ENCODE measurements around the gene EEF1AKMT2. TPM values are rescaled to one million over a fixed set of nuclear protein-coding genes. Genes with fewer than 3 reads are reported as not detected.

Gene EEF1AKMT2
- total RNA-seq, 1 donor from 2014 or later = 41.0 TPM

- Histone ChIP-seq H3K4me3 (peak overlapping the region; percentile 24), H3K9ac (no peak overlapping the region)
Observed at GRCh38 chr10:124739119-124739921, 52.4 kb downstream of the EEF1AKMT2 start.

GRCh38 chr10:124738441-124738840, 53.2 kb downstream of the EEF1AKMT2 start:
- Histone ChIP-seq H4K20me1 (ENCODE audit: low read depth) (peaks cover 91% of the 10 kb centered on the region), H3K79me2 (ENCODE audit: low read depth) (peaks cover 86% of the 10 kb centered on the region), H3K9ac (no peak overlapping the region), H3K9me3 (ENCODE audit: low read depth) (no peaks in the 10 kb centered on the region), H3K4me1 (peaks cover 40% of the 10 kb centered on the region), H3K4me3 (no peak overlapping the region), H2AFZ (replicated peaks) (no peak overlapping the region), H3K27ac (no peak overlapping the region), H3K27me3 (no peaks in the 10 kb centered on the region), H3K36me3 (no peaks in the 10 kb centered on the region), H3K4me2 (peak overlapping the region; percentile 67), H3F3A (ENCODE audit: low read depth) (peaks cover 49% of the 10 kb centered on the region)
- TF ChIP-seq EZH2 (IDR thresholded peaks at IDR 0.05) = no peak
- no peak for TF ChIP-seq CTCF (IDR thresholded peaks at IDR 0.05)
- TF ChIP-seq EZH2phosphoT487 (IDR thresholded peaks at IDR 0.05) = no peak
- peaks cover 64% of the 10 kb centered on the region for H3K4me1 Mint-ChIP-seq
- no peaks in the 10 kb centered on the region for H3K9me3 Mint-ChIP-seq
- H3K27ac Mint-ChIP-seq = no peak overlapping the region
- DNase-seq (ENCODE audit: low spot score) = no peak
- H3K27me3 Mint-ChIP-seq (ENCODE audit: insufficient read depth, low read depth) = peaks cover 4% of the 10 kb centered on the region
- H3K36me3 Mint-ChIP-seq = no peaks in the 10 kb centered on the region
- peak overlapping the region; percentile 15 for H3K4me3 Mint-ChIP-seq

More at GRCh38 chr10:124739119-124739921, 52.4 kb downstream of the EEF1AKMT2 start:
- peak; percentile 27 for DNase-seq (ENCODE audit: low spot score)
- peaks cover 3% of the 10 kb centered on the region for H3K27me3 Mint-ChIP-seq (ENCODE audit: insufficient read depth, low read depth)
- H3K9me3 Mint-ChIP-seq = no peaks in the 10 kb centered on the region
- Histone ChIP-seq H3F3A (ENCODE audit: low read depth) (peaks cover 52% of the 10 kb centered on the region), H3K9me3 (ENCODE audit: low read depth) (no peaks in the 10 kb centered on the region), H3K4me1 (peaks cover 40% of the 10 kb centered on the region), H3K36me3 (no peaks in the 10 kb centered on the region), H3K79me2 (ENCODE audit: low read depth) (peaks cover 80% of the 10 kb centered on the region), H3K27ac (peak overlapping the region; percentile 7), H3K27me3 (no peaks in the 10 kb centered on the region), H3K4me2 (peak overlapping the region; percentile 67), H2AFZ (replicated peaks) (no peak overlapping the region), H4K20me1 (ENCODE audit: low read depth) (peaks cover 83% of the 10 kb centered on the region)
- H3K4me3 Mint-ChIP-seq = peak overlapping the region; percentile 59
- H3K4me1 Mint-ChIP-seq = peaks cover 64% of the 10 kb centered on the region
- TF ChIP-seq EZH2 (IDR thresholded peaks at IDR 0.05) (no peak), EZH2phosphoT487 (IDR thresholded peaks at IDR 0.05) (no peak), CTCF (IDR thresholded peaks at IDR 0.05) (no peak)
- H3K36me3 Mint-ChIP-seq = no peaks in the 10 kb centered on the region
- peak overlapping the region; percentile 27 for H3K27ac Mint-ChIP-seq

- H3K4me3 ChIP-seq = no peak overlapping the region
- Mint-ChIP-seq H3K4me1 (peaks cover 63% of the 10 kb centered on the region), H3K27me3 (ENCODE audit: insufficient read depth, low read depth) (peaks cover 4% of the 10 kb centered on the region), H3K9me3 (no peaks in the 10 kb centered on the region), H3K27ac (no peak overlapping the region), H3K36me3 (no peaks in the 10 kb centered on the region), H3K4me3 (no peak overlapping the region)
- H3K27me3 ChIP-seq = no peaks in the 10 kb centered on the region
- H3F3A ChIP-seq (ENCODE audit: low read depth) = peaks cover 42% of the 10 kb centered on the region
- TF ChIP-seq EZH2phosphoT487 (IDR thresholded peaks at IDR 0.05) (no peak), EZH2 (IDR thresholded peaks at IDR 0.05) (no peak), CTCF (IDR thresholded peaks at IDR 0.05) (no peak)
- H3K79me2 ChIP-seq (ENCODE audit: low read depth) = peaks cover 83% of the 10 kb centered on the region
- H3K9ac ChIP-seq = no peak overlapping the region
- no peaks in the 10 kb centered on the region for H3K36me3 ChIP-seq
- no peak overlapping the region for H2AFZ ChIP-seq (replicated peaks)
- H3K9me3 ChIP-seq (ENCODE audit: low read depth) = no peaks in the 10 kb centered on the region
- no peak for DNase-seq (ENCODE audit: low spot score)
- H3K4me2 ChIP-seq = no peak overlapping the region
- H3K4me1 ChIP-seq = peaks cover 40% of the 10 kb centered on the region
- peaks cover 99% of the 10 kb centered on the region for H4K20me1 ChIP-seq (ENCODE audit: low read depth)
- H3K27ac ChIP-seq = no peak overlapping the region
Observed at GRCh38 chr10:124737708-124738107, 54.0 kb downstream of the EEF1AKMT2 start.

Data from neural progenitor cell (in vitro differentiated cells).